ENCODE measurements around the gene SUN3. TPM values are rescaled to one million over a fixed set of nuclear protein-coding genes. Genes with fewer than 3 reads are reported as not detected.
A peak's percentile ranks its signal among the peaks of the same experiment; 100 is the strongest.
"Not testable (repeated sequence)": the region's sequence is repeated elsewhere in the genome, so short reads cannot be mapped to it uniquely, and the experiment has no call there.

Gene SUN3
- total RNA-seq, 1 experiment from 2014 or later: not detected

GRCh38 chr7:47951374-47951773 is 77.5 kb downstream of the SUN3 start:
- H3K9me3 ChIP-seq (replicated peaks): no peaks in the 10 kb centered on the region
- H3K27ac ChIP-seq: no peak overlapping the region
- DNase-seq: no peak
- H3K36me3 ChIP-seq: peaks cover 7% of the 10 kb centered on the region
- no peaks in the 10 kb centered on the region for H3K27me3 ChIP-seq
- H3K4me3 ChIP-seq: no peak overlapping the region
- peaks cover 22% of the 10 kb centered on the region for H3K4me1 ChIP-seq

- no peak overlapping the region for H3K27ac ChIP-seq
- no peak for DNase-seq
Observed at GRCh38 chr7:47950714-47951113, 78.2 kb downstream of the SUN3 start.

GRCh38 chr7:47949703-47950102 is 79.2 kb downstream of the SUN3 start:
- no peak overlapping the region for H3K27ac ChIP-seq
- no peak for DNase-seq
- H3K4me3 ChIP-seq: no peak overlapping the region

More at GRCh38 chr7:47950714-47951113, 78.2 kb downstream of the SUN3 start:
- Histone ChIP-seq H3K9me3 (replicated peaks) (no peaks in the 10 kb centered on the region), H3K4me3 (no peak overlapping the region), H3K27me3 (no peaks in the 10 kb centered on the region), H3K4me1 (peaks cover 20% of the 10 kb centered on the region), H3K36me3 (peaks cover 4% of the 10 kb centered on the region)

GRCh38 chr7:47948141-47948790 is 80.6 kb downstream of the SUN3 start, which contains the start of gene PKD1L1:
Gene PKD1L1, minus strand, starts transcription at chr7:47948466. Its CDS starts 26 bp downstream, at chr7:47948440.
- no peak within 1 kb of the TSS for H3K4me3 ChIP-seq
- H3K4me1 ChIP-seq: no peaks in the 10 kb centered on the region; the same call in 1 of the 2 replicates
- no peaks in the 10 kb centered on the region for H3K27me3 ChIP-seq
- no peaks in the 10 kb centered on the region for H3K9me3 ChIP-seq (replicated peaks)
- no peak for DNase-seq
- no peak within 1 kb of the TSS for H3K27ac ChIP-seq
- no peaks in the 10 kb centered on the region for H3K36me3 ChIP-seq

More at GRCh38 chr7:47949703-47950102, 79.2 kb downstream of the SUN3 start:
- H3K36me3 ChIP-seq: no peaks in the 10 kb centered on the region
- no peaks in the 10 kb centered on the region for H3K9me3 ChIP-seq (replicated peaks)
- H3K27me3 ChIP-seq: no peaks in the 10 kb centered on the region
- H3K4me1 ChIP-seq: peaks cover 10% of the 10 kb centered on the region

DNA sequence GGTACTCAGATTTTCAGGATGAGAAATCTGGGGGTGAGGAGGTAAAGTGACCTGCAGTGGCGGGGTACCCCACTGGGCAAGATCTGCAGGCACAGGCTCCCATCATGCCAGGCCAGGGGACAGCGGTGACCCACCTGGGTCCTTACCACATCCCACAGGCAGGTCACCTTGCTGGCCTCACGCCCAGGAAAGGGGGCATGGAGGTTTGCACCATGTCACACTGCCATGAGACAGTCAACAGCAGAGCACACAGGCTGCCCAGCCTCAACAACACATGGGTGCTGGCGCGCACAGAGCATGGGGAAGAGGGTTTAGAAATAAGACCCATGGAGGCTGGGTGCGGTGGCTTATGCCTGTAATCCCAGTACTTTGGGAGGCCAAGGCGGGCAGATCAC is 81.6 kb downstream of the SUN3 start:
- no peaks in the 10 kb centered on the region for H3K36me3 ChIP-seq
- no peaks in the 10 kb centered on the region for H3K9me3 ChIP-seq (replicated peaks)
- H3K4me3 ChIP-seq: no peak overlapping the region
- no peak overlapping the region for H3K27ac ChIP-seq
- H3K4me1 ChIP-seq: no peaks in the 10 kb centered on the region; the same call in 1 of the 2 replicates
- no peak for DNase-seq
- H3K27me3 ChIP-seq: no peaks in the 10 kb centered on the region

DNA sequence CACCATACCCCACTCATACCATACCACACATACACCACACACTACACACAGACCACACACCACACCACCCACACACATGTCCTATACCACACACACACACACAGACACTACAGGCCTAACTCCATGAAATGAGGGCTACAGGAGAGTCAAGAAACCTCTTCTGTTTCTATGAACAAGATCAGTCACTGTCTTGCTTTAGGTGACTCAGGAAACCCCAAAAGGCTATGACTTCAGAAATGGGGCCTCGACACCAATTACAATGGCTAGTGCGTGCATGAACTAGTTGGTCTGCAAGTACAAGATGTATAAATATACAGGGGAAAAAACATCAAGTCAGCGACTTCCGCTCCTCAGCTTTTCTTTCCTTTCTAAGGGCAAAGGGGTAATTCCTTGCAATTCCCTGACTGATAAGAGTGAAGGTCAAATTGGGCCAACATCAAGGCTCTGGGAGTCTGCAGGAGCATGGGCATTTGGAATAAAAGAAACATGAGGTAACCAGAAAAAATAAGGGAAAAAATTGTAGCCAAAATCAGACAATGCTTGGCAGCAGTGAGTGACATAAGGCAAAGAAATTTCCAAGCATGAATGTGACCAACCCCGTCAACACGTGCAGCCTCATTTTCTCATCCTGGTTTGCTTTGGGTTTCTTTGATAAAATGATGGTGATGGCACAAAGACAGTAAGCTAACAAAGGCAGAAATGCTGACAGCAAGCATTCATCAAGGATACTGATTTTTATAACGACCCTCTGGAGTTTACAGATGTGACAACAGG is 82.1 kb downstream of the SUN3 start:
- no peaks in the 10 kb centered on the region for H3K36me3 ChIP-seq
- no peak for DNase-seq
- no peaks in the 10 kb centered on the region for H3K27me3 ChIP-seq
- H3K9me3 ChIP-seq (replicated peaks): no peaks in the 10 kb centered on the region
- H3K4me1 ChIP-seq: no peaks in the 10 kb centered on the region; the same call in none of the 2 replicates
- no peak overlapping the region for H3K27ac ChIP-seq
- no peak overlapping the region for H3K4me3 ChIP-seq

GRCh38 chr7:47945261-47946015 is 83.5 kb downstream of the SUN3 start:
- Histone ChIP-seq H3K27ac (no peak overlapping the region), H3K9me3 (replicated peaks) (no peaks in the 10 kb centered on the region)
- DNase-seq: peak; percentile 68 to 86

GRCh38 chr7:47944536-47945260 is 84.2 kb downstream of the SUN3 start:
- no peak for DNase-seq
- H3K27me3 ChIP-seq: no peaks in the 10 kb centered on the region
- H3K9me3 ChIP-seq (replicated peaks): no peaks in the 10 kb centered on the region
- peaks cover 19% of the 10 kb centered on the region for H3K4me1 ChIP-seq
- no peaks in the 10 kb centered on the region for H3K36me3 ChIP-seq
- H3K4me3 ChIP-seq: no peak overlapping the region
- H3K27ac ChIP-seq: no peak overlapping the region

More at GRCh38 chr7:47945261-47946015, 83.5 kb downstream of the SUN3 start:
- Histone ChIP-seq H3K4me1 (peaks cover 12% of the 10 kb centered on the region), H3K27me3 (no peaks in the 10 kb centered on the region), H3K4me3 (no peak overlapping the region), H3K36me3 (no peaks in the 10 kb centered on the region)

DNA sequence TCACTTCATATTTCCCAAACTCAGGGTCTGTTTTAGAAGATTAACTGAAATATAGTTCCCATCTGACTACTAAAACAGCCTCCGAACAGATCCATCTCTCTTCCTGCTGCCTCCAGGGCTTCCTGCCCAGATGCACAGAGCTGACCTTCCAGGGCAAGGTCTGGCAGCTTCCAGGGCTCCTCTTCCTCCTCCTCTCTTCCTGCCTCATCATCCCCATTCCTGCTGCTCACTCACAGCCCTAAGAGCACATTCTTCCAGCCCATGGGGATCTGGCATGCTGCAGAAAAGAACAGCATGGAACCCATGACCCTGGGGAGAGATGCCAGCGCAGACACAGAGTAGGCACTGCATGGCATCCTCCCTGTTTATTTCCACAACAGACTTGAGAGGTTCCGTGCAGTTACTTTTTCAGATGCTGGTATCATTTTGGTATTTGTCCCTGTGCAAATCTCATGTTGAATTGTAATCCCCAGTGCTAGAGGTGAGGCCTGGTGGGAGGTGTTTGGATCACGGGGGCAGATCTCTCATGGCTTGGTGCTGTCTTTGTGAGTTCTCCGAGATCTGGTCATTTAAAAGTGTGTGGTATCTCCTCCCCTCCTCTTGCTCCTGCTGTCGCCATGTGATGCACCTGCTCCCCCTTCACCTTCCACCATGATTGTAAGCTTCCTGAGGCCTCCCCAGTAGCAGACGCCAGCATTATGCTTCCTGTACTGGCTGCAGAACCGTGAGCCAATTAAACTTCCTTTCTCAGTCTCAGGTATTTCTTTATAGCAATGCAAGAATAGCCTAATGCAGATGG is 85.0 kb downstream of the SUN3 start:
- Histone ChIP-seq H3K36me3 (no peaks in the 10 kb centered on the region), H3K27me3 (no peaks in the 10 kb centered on the region), H3K27ac (no peak overlapping the region), H3K9me3 (replicated peaks) (no peaks in the 10 kb centered on the region), H3K4me3 (no peak overlapping the region), H3K4me1 (peaks cover 19% of the 10 kb centered on the region)
- DNase-seq: no peak

DNA sequence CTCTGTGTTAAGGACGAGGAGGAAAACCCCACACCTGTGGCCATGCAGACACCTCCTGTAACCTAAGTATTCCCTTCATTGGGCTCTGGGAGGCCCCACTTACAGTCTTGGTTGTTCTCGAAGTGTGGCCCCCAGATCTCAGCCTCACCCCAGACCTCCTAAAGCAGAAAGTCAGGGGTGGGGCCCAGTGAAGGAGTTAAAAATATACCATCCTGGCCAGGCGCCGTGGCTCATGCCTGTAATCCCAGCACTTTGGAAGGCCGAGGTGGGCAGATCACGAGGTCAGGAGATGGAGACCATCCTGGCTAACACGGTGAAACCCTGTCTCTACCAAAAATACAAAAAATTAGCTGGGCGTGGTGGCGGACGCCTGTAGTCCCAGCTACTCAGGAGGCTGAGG is 86.3 kb downstream of the SUN3 start:
- H3K4me3 ChIP-seq; DNase-seq; H3K36me3 ChIP-seq; H3K9me3 ChIP-seq (replicated peaks); H3K27ac ChIP-seq; H3K27me3 ChIP-seq: not testable (repeated sequence)
- H3K4me1 ChIP-seq: peaks cover 19% of the 10 kb centered on the region

GRCh38 chr7:47942132-47942531 is 86.8 kb downstream of the SUN3 start:
- Histone ChIP-seq H3K4me1 (peaks cover 19% of the 10 kb centered on the region), H3K27me3 (no peaks in the 10 kb centered on the region), H3K27ac (no peak overlapping the region), H3K9me3 (replicated peaks) (no peaks in the 10 kb centered on the region), H3K4me3 (no peak overlapping the region), H3K36me3 (no peaks in the 10 kb centered on the region)
- DNase-seq: no peak

- Histone ChIP-seq H3K4me3 (no peak overlapping the region), H3K27me3 (no peaks in the 10 kb centered on the region), H3K4me1 (peaks cover 19% of the 10 kb centered on the region), H3K36me3 (no peaks in the 10 kb centered on the region), H3K27ac (peak overlapping the region; percentile 24), H3K9me3 (replicated peaks) (no peaks in the 10 kb centered on the region)
- DNase-seq: no peak
Observed at GRCh38 chr7:47941136-47941844, 87.6 kb downstream of the SUN3 start.

Data from SJCRH30 (cell line).